GM23338 (cell line): ENCODE results near the gene ZBTB24. TPM values are rescaled to one million over a fixed set of nuclear protein-coding genes. Genes with fewer than 3 reads are reported as not detected.
A peak's percentile ranks its signal among the peaks of the same experiment; 100 is the strongest.

ENCODE experiments used
- ATAC-seq: fragments of 200-7000 bp; cut with Tn5 transposase; 3 replicates; pipeline ENCODE4 v1.9.1; 2020
- DNase-seq: peaks from one replicate; pipeline ENCODE4 v3.0.0-alpha.2; 2015; ENCODE audit warnings: low spot score
- H2AFZ ChIP-seq: fragments of 200-600 bp; sonication (generic); 2 replicates; pipeline ENCODE4 v1.8.0; 2016; ENCODE audit warnings: antibody characterized with exemption, mild to moderate bottlenecking, moderate library complexity
- H3F3A ChIP-seq: fragments of 200-600 bp; sonication (generic); replicated peaks from 2 replicates; pipeline ENCODE4 v1.8.0; 2017; ENCODE audit warnings: antibody characterized with exemption, mixed run types, low read depth
- H3K27ac ChIP-seq: fragments of 200-600 bp; sonication (generic); 2 replicates; pipeline ENCODE4 v1.6.1; 2016; ENCODE audit warnings: low read depth
- H3K27me3 ChIP-seq: fragments of 200-600 bp; sonication (generic); 2 replicates; pipeline ENCODE4 v1.8.0; 2016; ENCODE audit warnings: mild to moderate bottlenecking, mixed run types, moderate library complexity; ENCODE audit not compliant: insufficient read depth
- H3K36me3 ChIP-seq: fragments of 200-600 bp; sonication (generic); 2 replicates; pipeline ENCODE4 v1.8.0; 2016; ENCODE audit warnings: mild to moderate bottlenecking; ENCODE audit not compliant: insufficient read depth
- H3K4me1 ChIP-seq: fragments of 200-600 bp; sonication (generic); 2 replicates; pipeline ENCODE4 v1.8.0; 2016; ENCODE audit warnings: mild to moderate bottlenecking, moderate library complexity; ENCODE audit not compliant: insufficient read depth
- H3K4me2 ChIP-seq: fragments of 200-600 bp; sonication (generic); 2 replicates; pipeline ENCODE4 v1.7.1; 2017; ENCODE audit warnings: mixed run types
- H3K4me3 ChIP-seq: fragments of 200-600 bp; sonication (generic); 2 replicates; pipeline ENCODE4 v1.6.1; 2016; ENCODE audit warnings: mixed run types
- H3K79me2 ChIP-seq: fragments of 200-600 bp; sonication (generic); replicated peaks from 2 replicates; pipeline ENCODE4 v1.8.0; 2017; ENCODE audit warnings: mild to moderate bottlenecking; ENCODE audit not compliant: insufficient read depth
- H3K9me2 ChIP-seq: fragments of 200-600 bp; sonication (generic); 2 replicates; pipeline ENCODE4 v1.8.0; 2017; ENCODE audit not compliant: insufficient read depth
- H4K20me1 ChIP-seq: fragments of 200-600 bp; sonication (generic); replicated peaks from 2 replicates; pipeline ENCODE4 v1.8.0; 2017; ENCODE audit warnings: mild to moderate bottlenecking; ENCODE audit not compliant: insufficient read depth
- H3K27ac Mint-ChIP-seq: 2 replicates; pipeline ENCODE4 v1.8.0; 2020; ENCODE audit warnings: inconsistent platforms, mild to moderate bottlenecking, moderate library complexity, mixed read lengths
- H3K27me3 Mint-ChIP-seq: 3 replicates; pipeline ENCODE4 v1.8.0; 2022; ENCODE audit warnings: low read depth, mild to moderate bottlenecking, moderate library complexity, mixed read lengths, inconsistent platforms; ENCODE audit not compliant: insufficient read depth, poor library complexity
- H3K36me3 Mint-ChIP-seq: 3 replicates; pipeline ENCODE4 v1.8.0; 2021; ENCODE audit warnings: low read depth, mild to moderate bottlenecking, inconsistent platforms, moderate library complexity, mixed read lengths
- H3K4me1 Mint-ChIP-seq: 3 replicates; pipeline ENCODE4 v1.8.0; 2020; ENCODE audit warnings: mild to moderate bottlenecking, inconsistent platforms, mixed read lengths
- H3K4me3 Mint-ChIP-seq: 3 replicates; pipeline ENCODE4 v1.8.0; 2021; ENCODE audit warnings: moderate library complexity, mild to moderate bottlenecking, inconsistent platforms, mixed read lengths
- H3K9me3 Mint-ChIP-seq: 3 replicates; pipeline ENCODE4 v1.8.0; 2020; ENCODE audit warnings: moderate library complexity, mild to moderate bottlenecking, inconsistent platforms, mixed read lengths
- CREB1 ChIP-seq: fragments of 250-450 bp; sonication (Bioruptor Pico); IDR thresholded peaks from 2 replicates; pipeline ENCODE4 v1.5.0; 2020; ENCODE audit warnings: low read depth, mild to moderate bottlenecking, moderate library complexity
- CTCF ChIP-seq, 2 experiments: fragments of 200-600 bp in 1 of 2; sonication (generic) in 1 of 2; conservative IDR thresholded peaks; 2 replicates each; pipeline versions ENCODE4 v1.5.1 to v1.6.1; 2016 to 2017; ENCODE audit warnings: antibody characterized with exemption in 2 of 2, low read depth in 2 of 2, mild to moderate bottlenecking in 2 of 2, moderate library complexity in 1 of 2
- ETS1 ChIP-seq: IDR thresholded peaks from 2 replicates; pipeline ENCODE4 v1.6.1; 2016; ENCODE audit warnings: antibody characterized with exemption
- EZH2 ChIP-seq: fragments of 200-600 bp; sonication (generic); IDR thresholded peaks from one replicate; pipeline ENCODE4 v1.8.0; 2017; ENCODE audit warnings: antibody characterized with exemption, mild to moderate bottlenecking, low read depth; ENCODE audit not compliant: unreplicated experiment
- EZH2phosphoT487 ChIP-seq: fragments of 200-600 bp; sonication (generic); IDR thresholded peaks from one replicate; pipeline ENCODE4 v1.8.1; 2018; ENCODE audit warnings: antibody characterized with exemption; ENCODE audit not compliant: unreplicated experiment
- JUNB ChIP-seq: IDR thresholded peaks from one replicate; pipeline ENCODE4 v1.6.1; 2016; ENCODE audit warnings: antibody characterized with exemption; ENCODE audit not compliant: unreplicated experiment
- NANOG ChIP-seq: IDR thresholded peaks from 2 replicates; pipeline ENCODE4 v1.6.1; 2016; ENCODE audit warnings: antibody characterized with exemption, borderline replicate concordance
- POLR2AphosphoS5 ChIP-seq: IDR thresholded peaks from 2 replicates; pipeline ENCODE4 v1.6.1; 2016; ENCODE audit warnings: antibody characterized with exemption, low read depth
- STAT1 ChIP-seq: IDR thresholded peaks from one replicate; pipeline ENCODE4 v1.6.1; 2016; ENCODE audit warnings: antibody characterized with exemption; ENCODE audit not compliant: unreplicated experiment
- ZNF114 ChIP-seq: fragments of 250-450 bp; sonication (Bioruptor Pico); IDR thresholded peaks from 2 replicates; pipeline ENCODE4 v1.5.0; 2020; ENCODE audit warnings: mild to moderate bottlenecking, moderate library complexity
- ZNF331 ChIP-seq: fragments of 250-450 bp; sonication (Bioruptor Pico); IDR thresholded peaks from 2 replicates; pipeline ENCODE4 v1.5.0; 2020; ENCODE audit warnings: low read depth, mild to moderate bottlenecking, moderate library complexity
- polyA plus RNA-seq: library from polyadenylated mRNA; unstranded; fragments of >200 nt; fragmentation: Nextera tagmentation; extraction: Ambion mirVana; gene quantifications from 2 replicates; pipeline ENCODE4 v1.2.1, GENCODE V29; 2016
- total RNA-seq: library from RNA; depleted of rRNA; stranded (reverse); fragments of >200 nt; shearing (Covaris generic); gene quantifications from 2 replicates; pipeline ENCODE4 v1.2.3, GENCODE V29; 2014
- TF ChIP-seq, protein P1 (sequence below): fragments of 250-450 bp; sonication (Bioruptor Pico); IDR thresholded peaks from 2 replicates; pipeline ENCODE4 v1.5.0; 2020; ENCODE audit warnings: mild to moderate bottlenecking, moderate library complexity
- TF ChIP-seq, protein P2 (sequence below): IDR thresholded peaks from one replicate; pipeline ENCODE4 v1.6.1; 2018; ENCODE audit warnings: antibody characterized with exemption; ENCODE audit not compliant: unreplicated experiment

The ZBTB24 gene
- total and polyA plus RNA-seq, 2 experiments from 2014 or later, result 7.9 to 22.0 TPM

DNA sequence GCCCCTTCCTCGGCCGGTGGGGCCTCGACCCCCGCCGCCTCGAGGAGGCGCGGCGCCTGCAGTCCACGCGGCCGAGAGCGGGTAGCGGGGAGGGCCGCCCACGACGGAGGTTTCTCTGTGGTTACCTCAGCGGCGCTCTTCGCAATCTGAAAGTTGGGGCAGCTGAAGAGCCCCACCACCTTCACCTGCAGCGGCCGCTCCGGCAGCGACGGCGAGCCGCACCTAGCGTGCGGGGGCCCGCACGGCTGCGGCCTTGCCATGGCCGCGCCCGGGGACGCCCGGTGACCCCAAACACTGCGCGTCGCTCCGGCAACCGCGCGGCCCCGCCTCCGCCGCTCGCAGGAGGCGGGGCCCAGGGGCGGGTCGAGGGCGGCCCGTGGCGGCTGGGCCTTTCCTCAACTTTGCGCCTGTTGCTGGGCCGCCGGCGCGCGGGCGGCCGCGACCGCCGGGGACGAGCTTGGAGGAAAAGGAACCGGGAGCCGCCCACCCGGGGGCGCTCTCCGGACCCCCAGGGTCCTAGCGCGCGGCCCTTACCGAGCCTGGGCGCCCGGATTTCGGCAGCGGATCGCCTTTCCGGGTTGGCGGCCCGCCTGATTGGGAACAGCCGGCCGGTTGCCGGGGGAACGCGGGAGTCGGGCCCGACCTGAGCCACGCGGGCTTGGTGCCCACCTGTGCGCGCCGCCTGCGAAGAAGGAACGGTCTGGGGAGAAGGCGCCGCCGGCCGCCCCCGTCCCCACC, 42.5 kb downstream of the ZBTB24 start, which contains the start of the genes PPIL6 and SMPD2:
TSS of gene PPIL6 (minus strand) at position 298 of the 738 bp plus-strand sequence. CDS start at position 260, 38 bp downstream.
TSS of gene SMPD2 (plus strand) at position 394 of the 738 bp plus-strand sequence. CDS start 398 bp downstream, outside the sequence.
- peaks cover 8% of the 10 kb centered on the region; the same call in 1 of the 2 replicates for H3K4me1 ChIP-seq
- peak within 1 kb of the TSS; percentile 96 for H3K4me3 Mint-ChIP-seq
- H4K20me1 ChIP-seq, result no peaks in the 10 kb centered on the region; the same call in 1 of the 2 replicates
- peak within 1 kb of the TSS; percentile 32; the same call in 1 of the 2 replicates for H3K27ac ChIP-seq
- peak within 1 kb of the TSS; percentile 91 for H3K4me2 ChIP-seq
- peaks cover 14% of the 10 kb centered on the region for H3K27me3 ChIP-seq
- TF ChIP-seq EZH2phosphoT487 (no peak), CREB1 (CRISPR knock-in tag) (0 out of 2 replicates have a peak, but pooled peaks have one; percentile 16), STAT1 (no peak), CTCF (conservative IDR thresholded peaks at IDR 0.05; ENCODE audit: low read depth in 2 of 2) (peak in 1 of 2 experiments; percentile 32; a peak in 2 of 4 replicates), ZNF114 (CRISPR knock-in tag) (no peak), JUNB (no peak), ETS1 (0 out of 2 replicates have a peak, but pooled peaks have one; percentile 4), EZH2 (no peak), POLR2AphosphoS5 (peak; percentile 45), ZNF331 (CRISPR knock-in tag) (no peak), NANOG (no peak)
- TF ChIP-seq, protein P1, sequence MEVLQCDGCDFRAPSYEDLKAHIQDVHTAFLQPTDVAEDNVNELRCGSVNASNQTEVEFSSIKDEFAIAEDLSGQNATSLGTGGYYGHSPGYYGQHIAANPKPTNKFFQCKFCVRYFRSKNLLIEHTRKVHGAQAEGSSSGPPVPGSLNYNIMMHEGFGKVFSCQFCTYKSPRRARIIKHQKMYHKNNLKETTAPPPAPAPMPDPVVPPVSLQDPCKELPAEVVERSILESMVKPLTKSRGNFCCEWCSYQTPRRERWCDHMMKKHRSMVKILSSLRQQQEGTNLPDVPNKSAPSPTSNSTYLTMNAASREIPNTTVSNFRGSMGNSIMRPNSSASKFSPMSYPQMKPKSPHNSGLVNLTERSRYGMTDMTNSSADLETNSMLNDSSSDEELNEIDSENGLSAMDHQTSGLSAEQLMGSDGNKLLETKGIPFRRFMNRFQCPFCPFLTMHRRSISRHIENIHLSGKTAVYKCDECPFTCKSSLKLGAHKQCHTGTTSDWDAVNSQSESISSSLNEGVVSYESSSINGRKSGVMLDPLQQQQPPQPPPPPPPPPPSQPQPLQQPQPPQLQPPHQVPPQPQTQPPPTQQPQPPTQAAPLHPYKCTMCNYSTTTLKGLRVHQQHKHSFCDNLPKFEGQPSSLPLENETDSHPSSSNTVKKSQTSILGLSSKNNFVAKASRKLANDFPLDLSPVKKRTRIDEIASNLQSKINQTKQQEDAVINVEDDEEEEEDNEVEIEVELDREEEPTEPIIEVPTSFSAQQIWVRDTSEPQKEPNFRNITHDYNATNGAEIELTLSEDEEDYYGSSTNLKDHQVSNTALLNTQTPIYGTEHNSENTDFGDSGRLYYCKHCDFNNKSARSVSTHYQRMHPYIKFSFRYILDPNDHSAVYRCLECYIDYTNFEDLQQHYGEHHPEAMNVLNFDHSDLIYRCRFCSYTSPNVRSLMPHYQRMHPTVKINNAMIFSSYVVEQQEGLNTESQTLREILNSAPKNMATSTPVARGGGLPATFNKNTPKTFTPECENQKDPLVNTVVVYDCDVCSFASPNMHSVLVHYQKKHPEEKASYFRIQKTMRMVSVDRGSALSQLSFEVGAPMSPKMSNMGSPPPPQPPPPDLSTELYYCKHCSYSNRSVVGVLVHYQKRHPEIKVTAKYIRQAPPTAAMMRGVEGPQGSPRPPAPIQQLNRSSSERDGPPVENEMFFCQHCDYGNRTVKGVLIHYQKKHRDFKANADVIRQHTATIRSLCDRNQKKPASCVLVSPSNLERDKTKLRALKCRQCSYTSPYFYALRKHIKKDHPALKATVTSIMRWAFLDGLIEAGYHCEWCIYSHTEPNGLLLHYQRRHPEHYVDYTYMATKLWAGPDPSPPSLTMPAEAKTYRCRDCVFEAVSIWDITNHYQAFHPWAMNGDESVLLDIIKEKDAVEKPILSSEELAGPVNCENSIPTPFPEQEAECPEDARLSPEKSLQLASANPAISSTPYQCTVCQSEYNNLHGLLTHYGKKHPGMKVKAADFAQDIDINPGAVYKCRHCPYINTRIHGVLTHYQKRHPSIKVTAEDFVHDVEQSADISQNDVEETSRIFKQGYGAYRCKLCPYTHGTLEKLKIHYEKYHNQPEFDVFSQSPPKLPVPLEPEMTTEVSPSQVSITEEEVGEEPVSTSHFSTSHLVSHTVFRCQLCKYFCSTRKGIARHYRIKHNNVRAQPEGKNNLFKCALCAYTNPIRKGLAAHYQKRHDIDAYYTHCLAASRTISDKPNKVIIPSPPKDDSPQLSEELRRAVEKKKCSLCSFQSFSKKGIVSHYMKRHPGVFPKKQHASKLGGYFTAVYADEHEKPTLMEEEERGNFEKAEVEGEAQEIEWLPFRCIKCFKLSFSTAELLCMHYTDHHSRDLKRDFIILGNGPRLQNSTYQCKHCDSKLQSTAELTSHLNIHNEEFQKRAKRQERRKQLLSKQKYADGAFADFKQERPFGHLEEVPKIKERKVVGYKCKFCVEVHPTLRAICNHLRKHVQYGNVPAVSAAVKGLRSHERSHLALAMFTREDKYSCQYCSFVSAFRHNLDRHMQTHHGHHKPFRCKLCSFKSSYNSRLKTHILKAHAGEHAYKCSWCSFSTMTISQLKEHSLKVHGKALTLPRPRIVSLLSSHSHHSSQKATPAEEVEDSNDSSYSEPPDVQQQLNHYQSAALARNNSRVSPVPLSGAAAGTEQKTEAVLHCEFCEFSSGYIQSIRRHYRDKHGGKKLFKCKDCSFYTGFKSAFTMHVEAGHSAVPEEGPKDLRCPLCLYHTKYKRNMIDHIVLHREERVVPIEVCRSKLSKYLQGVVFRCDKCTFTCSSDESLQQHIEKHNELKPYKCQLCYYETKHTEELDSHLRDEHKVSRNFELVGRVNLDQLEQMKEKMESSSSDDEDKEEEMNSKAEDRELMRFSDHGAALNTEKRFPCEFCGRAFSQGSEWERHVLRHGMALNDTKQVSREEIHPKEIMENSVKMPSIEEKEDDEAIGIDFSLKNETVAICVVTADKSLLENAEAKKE, result no peak
- TF ChIP-seq, protein P2, sequence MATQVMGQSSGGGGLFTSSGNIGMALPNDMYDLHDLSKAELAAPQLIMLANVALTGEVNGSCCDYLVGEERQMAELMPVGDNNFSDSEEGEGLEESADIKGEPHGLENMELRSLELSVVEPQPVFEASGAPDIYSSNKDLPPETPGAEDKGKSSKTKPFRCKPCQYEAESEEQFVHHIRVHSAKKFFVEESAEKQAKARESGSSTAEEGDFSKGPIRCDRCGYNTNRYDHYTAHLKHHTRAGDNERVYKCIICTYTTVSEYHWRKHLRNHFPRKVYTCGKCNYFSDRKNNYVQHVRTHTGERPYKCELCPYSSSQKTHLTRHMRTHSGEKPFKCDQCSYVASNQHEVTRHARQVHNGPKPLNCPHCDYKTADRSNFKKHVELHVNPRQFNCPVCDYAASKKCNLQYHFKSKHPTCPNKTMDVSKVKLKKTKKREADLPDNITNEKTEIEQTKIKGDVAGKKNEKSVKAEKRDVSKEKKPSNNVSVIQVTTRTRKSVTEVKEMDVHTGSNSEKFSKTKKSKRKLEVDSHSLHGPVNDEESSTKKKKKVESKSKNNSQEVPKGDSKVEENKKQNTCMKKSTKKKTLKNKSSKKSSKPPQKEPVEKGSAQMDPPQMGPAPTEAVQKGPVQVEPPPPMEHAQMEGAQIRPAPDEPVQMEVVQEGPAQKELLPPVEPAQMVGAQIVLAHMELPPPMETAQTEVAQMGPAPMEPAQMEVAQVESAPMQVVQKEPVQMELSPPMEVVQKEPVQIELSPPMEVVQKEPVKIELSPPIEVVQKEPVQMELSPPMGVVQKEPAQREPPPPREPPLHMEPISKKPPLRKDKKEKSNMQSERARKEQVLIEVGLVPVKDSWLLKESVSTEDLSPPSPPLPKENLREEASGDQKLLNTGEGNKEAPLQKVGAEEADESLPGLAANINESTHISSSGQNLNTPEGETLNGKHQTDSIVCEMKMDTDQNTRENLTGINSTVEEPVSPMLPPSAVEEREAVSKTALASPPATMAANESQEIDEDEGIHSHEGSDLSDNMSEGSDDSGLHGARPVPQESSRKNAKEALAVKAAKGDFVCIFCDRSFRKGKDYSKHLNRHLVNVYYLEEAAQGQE, result peak; percentile 17
- peaks cover 12% of the 10 kb centered on the region; the same call in 2 of the 3 replicates for H3K4me1 Mint-ChIP-seq
- H3K4me3 ChIP-seq, result peak within 1 kb of the TSS; percentile 92
- H2AFZ ChIP-seq, result peak within 1 kb of the TSS; percentile 98
- H3K36me3 ChIP-seq, result peaks cover 3% of the 10 kb centered on the region; the same call in 1 of the 2 replicates
- H3K9me2 ChIP-seq, result no peaks in the 10 kb centered on the region
- no peaks in the 10 kb centered on the region for H3K9me3 Mint-ChIP-seq
- peaks cover 24% of the 10 kb centered on the region for H3K36me3 Mint-ChIP-seq
- H3K27ac Mint-ChIP-seq, result peak within 1 kb of the TSS; percentile 89
- no peaks in the 10 kb centered on the region for H3K79me2 ChIP-seq
- DNase-seq (peak; percentile 92), ATAC-seq (peak; percentile 84)
- peaks cover 5% of the 10 kb centered on the region; the same call in 1 of the 2 replicates for H3F3A ChIP-seq
- peaks cover 20% of the 10 kb centered on the region for H3K27me3 Mint-ChIP-seq
